ENCODE results near the gene KCNH2. TPM values are rescaled to one million over a fixed set of nuclear protein-coding genes. Genes with fewer than 3 reads are reported as not detected.
A peak's percentile ranks its signal among the peaks of the same experiment; 100 is the strongest.

Gene KCNH2
- polyA plus RNA-seq, 1 of the 3 experiments (the other 2 are of a cell fraction): 2.2 TPM

DNA sequence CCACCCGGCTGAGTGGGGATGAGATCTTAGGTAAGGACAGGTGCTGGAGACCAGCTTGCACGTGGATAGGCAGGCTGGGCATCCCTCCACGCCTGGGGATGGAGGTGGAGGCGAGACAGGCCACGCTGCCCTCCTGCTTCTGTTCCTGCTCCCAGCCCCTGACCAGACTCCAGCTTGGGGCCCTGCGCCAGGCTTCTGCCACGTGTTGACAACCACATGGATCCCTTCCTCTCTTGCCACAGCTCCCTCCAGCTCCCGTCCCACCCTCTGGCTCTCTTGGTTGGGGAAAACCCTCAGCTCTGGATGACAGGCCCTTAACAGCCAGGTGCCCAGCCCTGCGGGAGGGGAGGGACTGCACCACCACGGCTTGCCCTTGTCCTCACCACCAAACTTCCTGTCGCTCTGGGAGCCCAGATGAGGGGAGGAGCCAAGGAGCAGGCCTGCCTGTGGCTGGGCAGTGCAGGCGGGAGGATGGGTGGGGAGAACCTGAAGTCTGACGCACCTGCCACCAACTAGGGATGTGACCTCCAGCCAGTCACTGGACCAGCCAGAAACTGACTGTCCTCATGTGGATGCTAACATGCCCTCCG is 36.0 kb downstream of the KCNH2 start:
- Histone ChIP-seq H3K9me2 (no peaks in the 10 kb centered on the region), H2AFZ (ENCODE audit: low read depth) (no peak overlapping the region), H3K27me3 (ENCODE audit: insufficient read depth) (0 out of 2 replicates have a peak, but pooled peaks cover 11% of the 10 kb centered on the region), H4K20me1 (ENCODE audit: insufficient read depth) (no peaks in the 10 kb centered on the region), H3K79me2 (ENCODE audit: insufficient read depth) (no peaks in the 10 kb centered on the region), H3K27ac (ENCODE audit: low read depth in 2 of 2, low read length in 1 of 2) (peak overlapping the region in 1 of 2 experiments; percentile 82; a peak in 2 of 4 replicates), H3K4me3 (ENCODE audit: low read depth in 2 of 2, low read length in 1 of 2) (no peak overlapping the region), H3K9ac (no peak overlapping the region), H3K9me3 (no peaks in the 10 kb centered on the region), H3K4me2 (no peak overlapping the region), H3K4me1 (ENCODE audit: control insufficient read depth in 1 of 2, insufficient read depth in 2 of 2, low read depth in 1 of 2, low read length in 1 of 2) (peaks cover 0 to 84% of the 10 kb centered on the region in 2 experiments; a peak in 2 of 4 replicates), H3K36me3 (replicated peaks in 1 of 2; ENCODE audit: control insufficient read depth in 1 of 2, insufficient read depth in 2 of 2, low read length in 1 of 2) (no peaks in the 10 kb centered on the region), H3F3A (replicated peaks; ENCODE audit: insufficient read depth) (no peaks in the 10 kb centered on the region)
- WGBS (ENCODE audit: low lambda C conversion rate): 55% methylated on average over 14 of the region's 14 CpGs
- DNase-seq: peak; percentile 71
- ChIA-PET CTCF (interaction anchor here (0.7 to 3.4 kb wide), 11 partner anchors 8 to 76 kb away, joined by 3 to 26 read pairs (median 6); no protein-coding TSS in a partner anchor), POLR2A (interaction anchor here (0.6 to 2.0 kb wide), 4 partner anchors 11 to 72 kb away, joined by 3 to 7 read pairs (median 5); no protein-coding TSS in a partner anchor)
- no peak for TF ChIP-seq EZH2phosphoT487 (IDR thresholded peaks at IDR 0.05; ENCODE audit: borderline replicate concordance, low read depth)
- no peak for TF ChIP-seq FOSL2 (IDR thresholded peaks at IDR 0.05; ENCODE audit: borderline replicate concordance, low read depth)
- TF ChIP-seq SIN3A (IDR thresholded peaks at IDR 0.05; ENCODE audit: borderline replicate concordance, low read depth, low read length): no peak
- TF ChIP-seq, protein P1, sequence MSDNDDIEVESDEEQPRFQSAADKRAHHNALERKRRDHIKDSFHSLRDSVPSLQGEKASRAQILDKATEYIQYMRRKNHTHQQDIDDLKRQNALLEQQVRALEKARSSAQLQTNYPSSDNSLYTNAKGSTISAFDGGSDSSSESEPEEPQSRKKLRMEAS (IDR thresholded peaks at IDR 0.05; ENCODE audit: low read depth): no peak
- no peak for TF ChIP-seq NRF1 (IDR thresholded peaks at IDR 0.05; ENCODE audit: low read depth, low read length)
- TF ChIP-seq TCF12 (IDR thresholded peaks at IDR 0.05): no peak
- TF ChIP-seq, protein P2, sequence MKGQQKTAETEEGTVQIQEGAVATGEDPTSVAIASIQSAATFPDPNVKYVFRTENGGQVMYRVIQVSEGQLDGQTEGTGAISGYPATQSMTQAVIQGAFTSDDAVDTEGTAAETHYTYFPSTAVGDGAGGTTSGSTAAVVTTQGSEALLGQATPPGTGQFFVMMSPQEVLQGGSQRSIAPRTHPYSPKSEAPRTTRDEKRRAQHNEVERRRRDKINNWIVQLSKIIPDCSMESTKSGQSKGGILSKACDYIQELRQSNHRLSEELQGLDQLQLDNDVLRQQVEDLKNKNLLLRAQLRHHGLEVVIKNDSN (IDR thresholded peaks at IDR 0.05; ENCODE audit: borderline replicate concordance, low read depth): no peak
- 0 out of 2 replicates have a peak, but pooled peaks have one; percentile 11 for TF ChIP-seq RCOR1 (IDR thresholded peaks at IDR 0.05; ENCODE audit: low read length)
- TF ChIP-seq RAD21 (IDR thresholded peaks at IDR 0.05; ENCODE audit: low read length): no peak
- TF ChIP-seq NFIC (IDR thresholded peaks at IDR 0.05; ENCODE audit: borderline replicate concordance): no peak
- no peak for TF ChIP-seq ELF1 (IDR thresholded peaks at IDR 0.05)
- TF ChIP-seq, protein P3, sequence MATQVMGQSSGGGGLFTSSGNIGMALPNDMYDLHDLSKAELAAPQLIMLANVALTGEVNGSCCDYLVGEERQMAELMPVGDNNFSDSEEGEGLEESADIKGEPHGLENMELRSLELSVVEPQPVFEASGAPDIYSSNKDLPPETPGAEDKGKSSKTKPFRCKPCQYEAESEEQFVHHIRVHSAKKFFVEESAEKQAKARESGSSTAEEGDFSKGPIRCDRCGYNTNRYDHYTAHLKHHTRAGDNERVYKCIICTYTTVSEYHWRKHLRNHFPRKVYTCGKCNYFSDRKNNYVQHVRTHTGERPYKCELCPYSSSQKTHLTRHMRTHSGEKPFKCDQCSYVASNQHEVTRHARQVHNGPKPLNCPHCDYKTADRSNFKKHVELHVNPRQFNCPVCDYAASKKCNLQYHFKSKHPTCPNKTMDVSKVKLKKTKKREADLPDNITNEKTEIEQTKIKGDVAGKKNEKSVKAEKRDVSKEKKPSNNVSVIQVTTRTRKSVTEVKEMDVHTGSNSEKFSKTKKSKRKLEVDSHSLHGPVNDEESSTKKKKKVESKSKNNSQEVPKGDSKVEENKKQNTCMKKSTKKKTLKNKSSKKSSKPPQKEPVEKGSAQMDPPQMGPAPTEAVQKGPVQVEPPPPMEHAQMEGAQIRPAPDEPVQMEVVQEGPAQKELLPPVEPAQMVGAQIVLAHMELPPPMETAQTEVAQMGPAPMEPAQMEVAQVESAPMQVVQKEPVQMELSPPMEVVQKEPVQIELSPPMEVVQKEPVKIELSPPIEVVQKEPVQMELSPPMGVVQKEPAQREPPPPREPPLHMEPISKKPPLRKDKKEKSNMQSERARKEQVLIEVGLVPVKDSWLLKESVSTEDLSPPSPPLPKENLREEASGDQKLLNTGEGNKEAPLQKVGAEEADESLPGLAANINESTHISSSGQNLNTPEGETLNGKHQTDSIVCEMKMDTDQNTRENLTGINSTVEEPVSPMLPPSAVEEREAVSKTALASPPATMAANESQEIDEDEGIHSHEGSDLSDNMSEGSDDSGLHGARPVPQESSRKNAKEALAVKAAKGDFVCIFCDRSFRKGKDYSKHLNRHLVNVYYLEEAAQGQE (IDR thresholded peaks at IDR 0.05; ENCODE audit: low read depth, low read length): no peak
- TF ChIP-seq GATA2 (CRISPR knock-in tag; IDR thresholded peaks at IDR 0.05): no peak
- no peak for TF ChIP-seq TAF1 (IDR thresholded peaks at IDR 0.05; ENCODE audit: borderline replicate concordance, low read depth, low read length)
- no peak for TF ChIP-seq MEF2A (IDR thresholded peaks at IDR 0.05; ENCODE audit: borderline replicate concordance, low read depth)
- TF ChIP-seq FOXM1 (IDR thresholded peaks at IDR 0.05; ENCODE audit: low read depth): no peak
- peak; percentile 98 for TF ChIP-seq MXI1 (IDR thresholded peaks at IDR 0.05; ENCODE audit: low read depth, low read length)
- 0 out of 4 replicates have a peak, but pooled peaks of 1 of the 2 experiments have one; percentile 17 for TF ChIP-seq EP300 (IDR thresholded peaks at IDR 0.05; ENCODE audit: borderline replicate concordance in 1 of 2, low read depth in 1 of 2, low read length in 1 of 2)
- TF ChIP-seq FOXJ3 (CRISPR knock-in tag; IDR thresholded peaks at IDR 0.05): peak; percentile 49; the same call in 1 of the 2 replicates
- peak; percentile 8; the same call in 1 of the 2 replicates for TF ChIP-seq SMC3 (IDR thresholded peaks at IDR 0.05; ENCODE audit: low read depth, low read length)
- TF ChIP-seq TEAD4 (IDR thresholded peaks at IDR 0.05; ENCODE audit: borderline replicate concordance, insufficient read depth): no peak
- TF ChIP-seq, protein P4, sequence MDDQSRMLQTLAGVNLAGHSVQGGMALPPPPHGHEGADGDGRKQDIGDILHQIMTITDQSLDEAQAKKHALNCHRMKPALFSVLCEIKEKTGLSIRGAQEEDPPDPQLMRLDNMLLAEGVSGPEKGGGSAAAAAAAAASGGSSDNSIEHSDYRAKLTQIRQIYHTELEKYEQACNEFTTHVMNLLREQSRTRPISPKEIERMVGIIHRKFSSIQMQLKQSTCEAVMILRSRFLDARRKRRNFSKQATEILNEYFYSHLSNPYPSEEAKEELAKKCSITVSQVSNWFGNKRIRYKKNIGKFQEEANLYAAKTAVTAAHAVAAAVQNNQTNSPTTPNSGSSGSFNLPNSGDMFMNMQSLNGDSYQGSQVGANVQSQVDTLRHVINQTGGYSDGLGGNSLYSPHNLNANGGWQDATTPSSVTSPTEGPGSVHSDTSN (IDR thresholded peaks at IDR 0.05): no peak
- no peak for TF ChIP-seq POLR2AphosphoS5 (IDR thresholded peaks at IDR 0.05; ENCODE audit: low read depth, low read length)
